Central memory CD8-positive, alpha-beta T cell (primary cell): ENCODE results near the gene SERPINE2.

ENCODE experiments used
- ATAC-seq: fragments of 150-1000 bp; cut with Tn5 transposase; replicated peaks from 2 replicates; pipeline ENCODE4 v1.10.0; 2022; ENCODE audit warnings: mild to moderate bottlenecking, moderate FRiP score, moderate number of reproducible peaks; ENCODE audit not compliant: poor library complexity, severe bottlenecking; ENCODE audit errors: extremely low read depth
- DNase-seq, 2 donors: peaks; one replicate each; pipeline ENCODE4 v3.0.0; 2021; ENCODE audit warnings: low spot score in 2 of 2
- H3K27ac Mint-ChIP-seq: one replicate; pipeline ENCODE4 v1.8.0; 2022; ENCODE audit warnings: low read depth, mild to moderate bottlenecking, moderate library complexity, mixed read lengths
- H3K27me3 Mint-ChIP-seq: one replicate; pipeline ENCODE4 v1.8.0; 2022; ENCODE audit warnings: mixed read lengths
- H3K36me3 Mint-ChIP-seq: one replicate; pipeline ENCODE4 v1.8.0; 2022; ENCODE audit warnings: mild to moderate bottlenecking, moderate library complexity, mixed read lengths; ENCODE audit not compliant: insufficient read depth
- H3K4me1 Mint-ChIP-seq: one replicate; pipeline ENCODE4 v1.8.0; 2022; ENCODE audit warnings: mixed read lengths
- H3K4me3 Mint-ChIP-seq: one replicate; pipeline ENCODE4 v1.8.0; 2022; ENCODE audit warnings: mild to moderate bottlenecking, moderate library complexity, mixed read lengths
- H3K9me3 Mint-ChIP-seq: one replicate; pipeline ENCODE4 v1.8.0; 2022; ENCODE audit warnings: mixed read lengths

The SERPINE2 gene

DNA sequence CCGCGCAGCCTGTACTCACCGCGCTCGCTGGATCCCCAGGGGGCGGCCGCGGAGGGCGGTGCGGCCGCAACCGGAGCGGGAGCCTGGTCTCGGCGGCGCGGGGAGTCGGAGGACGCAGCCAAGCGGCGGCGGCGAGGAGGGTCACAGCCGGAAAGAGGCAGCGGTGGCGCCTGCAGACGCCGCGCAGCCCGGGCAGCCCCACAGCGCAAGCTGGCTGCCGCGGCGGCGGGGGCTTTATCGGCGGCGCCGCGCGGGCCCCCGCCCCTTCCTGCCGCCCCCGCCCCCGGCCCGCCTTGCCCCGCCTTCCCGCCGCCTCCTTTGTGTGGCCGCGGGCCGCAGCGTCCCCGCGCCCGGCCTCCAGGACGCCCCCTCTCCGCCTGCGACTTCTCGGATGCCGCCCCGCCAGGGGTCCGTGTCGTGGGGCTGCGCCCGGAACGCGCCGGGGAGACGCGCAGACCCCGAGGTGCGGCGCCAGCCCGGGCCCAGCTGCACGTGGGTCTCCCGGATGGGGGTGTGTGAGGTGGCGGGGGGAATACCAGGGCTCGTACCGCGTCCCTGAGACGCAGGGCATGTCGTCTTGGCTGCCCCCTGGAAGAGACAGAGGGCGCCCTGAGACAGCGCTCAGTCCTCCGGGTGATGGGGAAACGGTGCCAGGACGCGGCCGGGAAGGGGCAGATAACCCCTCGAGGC, at the start of gene SERPINE2:
Gene SERPINE2, minus strand, starts transcription at position 207 of the 690 bp plus-strand sequence. CDS start 37,386 bp downstream, outside the sequence.
- Mint-ChIP-seq H3K27ac (no peak within 1 kb of the TSS), H3K36me3 (no peaks in the 10 kb centered on the region), H3K9me3 (no peaks in the 10 kb centered on the region), H3K27me3 (peaks cover 86% of the 10 kb centered on the region), H3K4me3 (peak within 1 kb of the TSS; percentile 75), H3K4me1 (peaks cover 9% of the 10 kb centered on the region)
- DNase-seq (no peak), ATAC-seq (peak; percentile 64)

- Mint-ChIP-seq H3K4me3 (no peak overlapping the region), H3K27me3 (peaks cover 14% of the 10 kb centered on the region), H3K36me3 (no peaks in the 10 kb centered on the region), H3K4me1 (no peaks in the 10 kb centered on the region), H3K9me3 (no peaks in the 10 kb centered on the region), H3K27ac (no peak overlapping the region)
- ATAC-seq (no peak), DNase-seq (no peak)
These were observed 47.3 kb upstream of the SERPINE2 start for GRCh38 chr2:224086226-224086914.

GRCh38 chr2:224085811-224086210, 46.7 kb upstream of the SERPINE2 start:
- Mint-ChIP-seq H3K27me3 (peaks cover 14% of the 10 kb centered on the region), H3K4me3 (no peak overlapping the region), H3K4me1 (no peaks in the 10 kb centered on the region), H3K36me3 (no peaks in the 10 kb centered on the region), H3K9me3 (no peaks in the 10 kb centered on the region), H3K27ac (no peak overlapping the region)
- ATAC-seq (no peak), DNase-seq (no peak)

- DNase-seq (no peak), ATAC-seq (no peak)
- Mint-ChIP-seq H3K4me1 (no peaks in the 10 kb centered on the region), H3K36me3 (no peaks in the 10 kb centered on the region), H3K4me3 (no peak overlapping the region), H3K9me3 (no peaks in the 10 kb centered on the region), H3K27ac (no peak overlapping the region), H3K27me3 (peaks cover 14% of the 10 kb centered on the region)
These were observed 46.2 kb upstream of the SERPINE2 start for GRCh38 chr2:224085246-224085645.

DNA sequence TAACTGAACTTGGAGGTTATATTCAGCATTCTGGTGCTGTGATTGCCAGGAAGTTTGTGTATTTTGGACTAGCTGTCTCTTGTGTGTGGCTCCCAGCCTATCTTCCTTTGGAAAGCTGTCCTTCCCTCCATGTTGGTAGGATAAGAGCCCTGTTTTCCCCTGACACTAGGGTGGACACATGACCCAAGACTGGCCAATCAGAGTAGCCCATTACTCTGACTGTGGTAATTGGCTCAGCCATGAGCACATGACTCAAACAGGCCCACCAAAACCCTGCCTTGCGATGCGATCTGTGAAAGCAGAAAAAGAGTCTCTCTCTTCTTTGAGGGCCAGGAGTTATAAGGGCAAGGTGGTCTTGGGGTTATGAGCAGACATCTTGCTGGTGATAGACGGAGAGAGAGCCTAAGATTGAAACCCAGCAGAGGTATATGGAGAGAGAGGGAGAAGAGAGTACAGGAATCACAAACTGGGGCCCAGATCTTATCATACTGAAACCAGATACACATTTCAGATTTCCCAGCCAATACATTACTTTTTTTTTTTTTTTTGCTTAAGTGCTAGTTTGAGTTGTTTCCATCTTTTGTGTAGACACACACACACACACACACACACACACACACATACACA, 45.3 kb upstream of the SERPINE2 start:
- Mint-ChIP-seq H3K27me3 (peaks cover 21% of the 10 kb centered on the region), H3K4me1 (no peaks in the 10 kb centered on the region), H3K27ac (no peak overlapping the region), H3K36me3 (no peaks in the 10 kb centered on the region), H3K9me3 (no peaks in the 10 kb centered on the region), H3K4me3 (no peak overlapping the region)
- DNase-seq (no peak), ATAC-seq (no peak)

GRCh38 chr2:224083638-224084037, 44.6 kb upstream of the SERPINE2 start:
- Mint-ChIP-seq H3K27me3 (peaks cover 23% of the 10 kb centered on the region), H3K36me3 (no peaks in the 10 kb centered on the region), H3K27ac (no peak overlapping the region), H3K9me3 (no peaks in the 10 kb centered on the region), H3K4me3 (no peak overlapping the region), H3K4me1 (no peaks in the 10 kb centered on the region)
- ATAC-seq (no peak), DNase-seq (no peak)

- peaks cover 23% of the 10 kb centered on the region for H3K27me3 Mint-ChIP-seq
- H3K4me1 Mint-ChIP-seq = no peaks in the 10 kb centered on the region
- no peak for ATAC-seq
- H3K9me3 Mint-ChIP-seq = no peaks in the 10 kb centered on the region
- no peaks in the 10 kb centered on the region for H3K36me3 Mint-ChIP-seq
- no peak for DNase-seq
- no peak overlapping the region for H3K27ac Mint-ChIP-seq
- no peak overlapping the region for H3K4me3 Mint-ChIP-seq
These were observed 39.6 kb upstream of the SERPINE2 start for GRCh38 chr2:224078656-224079055.

DNA sequence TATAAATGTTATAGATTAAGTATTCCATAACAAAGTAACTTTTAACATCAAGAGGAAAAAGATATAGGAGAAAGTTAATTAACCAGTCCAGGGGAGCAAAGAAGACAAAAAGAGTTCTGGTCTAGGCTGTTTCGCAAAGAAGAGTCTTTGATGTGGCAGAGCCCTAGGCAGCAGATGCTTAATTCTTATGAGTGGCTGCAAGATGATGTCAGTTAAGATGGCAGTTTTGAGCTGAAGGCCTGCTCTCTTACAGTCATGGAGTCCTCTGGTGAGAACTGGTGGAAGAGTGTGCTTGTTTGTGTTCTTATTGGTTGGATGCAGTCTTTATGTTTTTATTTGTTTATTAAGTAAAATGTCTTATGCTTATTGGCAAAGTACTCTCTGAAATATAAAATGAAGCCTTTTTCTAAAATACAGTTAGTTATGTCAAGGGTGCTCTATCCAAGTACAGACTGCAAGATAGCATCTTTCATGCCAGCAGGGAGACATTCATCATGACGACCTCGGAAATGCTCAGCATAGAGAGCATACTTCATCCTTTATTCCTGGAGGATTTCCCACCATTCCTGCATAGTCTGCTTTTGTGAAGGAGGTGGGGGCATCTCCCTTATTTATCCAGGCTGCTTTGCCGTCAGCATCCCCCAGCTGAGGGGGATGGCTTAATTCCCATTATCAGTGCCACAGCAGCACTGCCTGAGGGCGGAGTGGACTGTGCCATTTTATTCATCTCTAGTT, 38.9 kb upstream of the SERPINE2 start:
- DNase-seq = no peak
- Mint-ChIP-seq H3K27ac (no peak overlapping the region), H3K27me3 (peaks cover 18% of the 10 kb centered on the region)

GRCh38 chr2:224075588-224075987, 36.5 kb upstream of the SERPINE2 start:
- ATAC-seq (no peak), DNase-seq (no peak)
- Mint-ChIP-seq H3K4me3 (no peak overlapping the region), H3K27ac (no peak overlapping the region), H3K36me3 (no peaks in the 10 kb centered on the region), H3K9me3 (no peaks in the 10 kb centered on the region), H3K27me3 (peaks cover 17% of the 10 kb centered on the region), H3K4me1 (no peaks in the 10 kb centered on the region)

More for the DNA sequence above, 38.9 kb upstream of the SERPINE2 start:
- Mint-ChIP-seq H3K4me3 (no peak overlapping the region), H3K36me3 (no peaks in the 10 kb centered on the region), H3K9me3 (no peaks in the 10 kb centered on the region), H3K4me1 (no peaks in the 10 kb centered on the region)
- no peak for ATAC-seq

GRCh38 chr2:224073676-224074075, 34.6 kb upstream of the SERPINE2 start:
- no peaks in the 10 kb centered on the region for H3K9me3 Mint-ChIP-seq
- no peak overlapping the region for H3K27ac Mint-ChIP-seq
- H3K36me3 Mint-ChIP-seq = no peaks in the 10 kb centered on the region
- DNase-seq (no peak), ATAC-seq (no peak)
- H3K4me1 Mint-ChIP-seq = no peaks in the 10 kb centered on the region
- peaks cover 26% of the 10 kb centered on the region for H3K27me3 Mint-ChIP-seq
- H3K4me3 Mint-ChIP-seq = no peak overlapping the region

GRCh38 chr2:224072541-224073188, 33.6 kb upstream of the SERPINE2 start:
- DNase-seq = no peak
- no peaks in the 10 kb centered on the region for H3K36me3 Mint-ChIP-seq

GRCh38 chr2:224069172-224069571, 30.1 kb upstream of the SERPINE2 start:
- H3K27me3 Mint-ChIP-seq = peaks cover 38% of the 10 kb centered on the region
- H3K27ac Mint-ChIP-seq = no peak overlapping the region
- no peaks in the 10 kb centered on the region for H3K4me1 Mint-ChIP-seq

More at GRCh38 chr2:224072541-224073188, 33.6 kb upstream of the SERPINE2 start:
- Mint-ChIP-seq H3K4me1 (no peaks in the 10 kb centered on the region), H3K27ac (no peak overlapping the region), H3K4me3 (no peak overlapping the region), H3K27me3 (peaks cover 35% of the 10 kb centered on the region), H3K9me3 (no peaks in the 10 kb centered on the region)
- ATAC-seq = no peak

More at GRCh38 chr2:224069172-224069571, 30.1 kb upstream of the SERPINE2 start:
- Mint-ChIP-seq H3K36me3 (no peaks in the 10 kb centered on the region), H3K9me3 (no peaks in the 10 kb centered on the region), H3K4me3 (no peak overlapping the region)
- no peak for DNase-seq
- no peak for ATAC-seq
